Fibroblast of lung (primary cell): Measurements from ENCODE around the gene PAK4.

Source experiments
- CTCF ChIP-seq, 2 donors: IDR thresholded peaks in 1 of 2; conservative IDR thresholded peaks in 1 of 2; 1 replicate in 1 of 2; 2 replicates in 1 of 2; pipeline ENCODE4 v1.5.1; 2011 to 2012; ENCODE audit warnings: low read length in 2 of 2, control low read depth in 1 of 2, inconsistent platforms in 1 of 2, low read depth in 1 of 2, mild to moderate bottlenecking in 1 of 2
- EZH2 ChIP-seq: IDR thresholded peaks from 2 replicates; pipeline ENCODE4 v1.5.1; 2012; ENCODE audit warnings: low read length, control low read depth, mild to moderate bottlenecking; ENCODE audit errors: missing control alignments

GRCh38 chr19:39196860-39197562, 71.4 kb downstream of the PAK4 start, which contains the start of gene NCCRP1:
- TF ChIP-seq CTCF (conservative IDR thresholded peaks at IDR 0.05 in 1 of 2, IDR thresholded peaks at IDR 0.05 in 1 of 2; ENCODE audit: low read depth in 1 of 2, low read length in 2 of 2) (no peak), EZH2 (peak; percentile 92)
